HK-2 (cell line): ENCODE results near the gene CCNQ.

Source experiments
- DNase-seq: peaks from one replicate; pipeline ENCODE4 v3.0.0-alpha.2; 2018; ENCODE audit not compliant: unreplicated experiment

CCNQ gene

GRCh38 chrX:153596981-153597750 is 1.8 kb downstream of the CCNQ start:
- no peak for DNase-seq

GRCh38 chrX:153595859-153596857 is 2.8 kb downstream of the CCNQ start:
- no peak for DNase-seq

GRCh38 chrX:153595387-153595786 is 3.6 kb downstream of the CCNQ start:
- DNase-seq, result no peak

GRCh38 chrX:153593811-153594500 is 5.0 kb downstream of the CCNQ start:
- DNase-seq, result no peak

- no peak for DNase-seq
Observed at GRCh38 chrX:153592966-153593688, 5.8 kb downstream of the CCNQ start.

GRCh38 chrX:153592091-153592833 is 6.7 kb downstream of the CCNQ start:
- no peak for DNase-seq

- DNase-seq, result no peak
Observed at GRCh38 chrX:153590961-153591956, 7.7 kb downstream of the CCNQ start.

GRCh38 chrX:153588782-153589446 is 10.0 kb downstream of the CCNQ start:
- DNase-seq, result no peak

GRCh38 chrX:153588021-153588781 is 10.7 kb downstream of the CCNQ start:
- no peak for DNase-seq

GRCh38 chrX:153587342-153587741 is 11.6 kb downstream of the CCNQ start:
- DNase-seq, result no peak

GRCh38 chrX:153585827-153586226 is 13.1 kb downstream of the CCNQ start:
- DNase-seq, result no peak

- DNase-seq, result no peak
Observed at GRCh38 chrX:153583433-153583832, 15.5 kb downstream of the CCNQ start.

- DNase-seq, result no peak
Observed at GRCh38 chrX:153582896-153583295, 16.0 kb downstream of the CCNQ start.

GRCh38 chrX:153580700-153581386 is 18.1 kb downstream of the CCNQ start:
- DNase-seq, result no peak

- no peak for DNase-seq
Observed at GRCh38 chrX:153578889-153579288, 20.1 kb downstream of the CCNQ start.

GRCh38 chrX:153578200-153578835 is 20.6 kb downstream of the CCNQ start:
- DNase-seq, result no peak

- DNase-seq, result no peak
Observed at GRCh38 chrX:153576961-153577360, 22.0 kb downstream of the CCNQ start.
